ENCODE results near the gene HOXD3. TPM values are rescaled to one million over a fixed set of nuclear protein-coding genes. Genes with fewer than 3 reads are reported as not detected.

HOXD3 gene
- total and polyA plus RNA-seq, 2 experiments from 2014 or later = not detected

GRCh38 chr2:176184749-176185148 lies 27.6 kb downstream of the HOXD3 start:
- no peak overlapping the region for H3K27ac Mint-ChIP-seq
- H2AFZ ChIP-seq = no peak overlapping the region
- peaks cover 26% of the 10 kb centered on the region for H3K4me1 ChIP-seq (ENCODE audit: insufficient read depth)
- peaks cover 100% of the 10 kb centered on the region for H3K27me3 ChIP-seq (ENCODE audit: insufficient read depth)
- H3K4me3 ChIP-seq = no peak overlapping the region
- DNase-seq (ENCODE audit: low spot score) (no peak), ATAC-seq (no peak)
- peaks cover 96% of the 10 kb centered on the region for H3K27me3 Mint-ChIP-seq (ENCODE audit: insufficient read depth, low read depth, poor library complexity)
- peaks cover 12% of the 10 kb centered on the region; the same call in 1 of the 2 replicates for H3F3A ChIP-seq (replicated peaks; ENCODE audit: low read depth)
- H3K36me3 Mint-ChIP-seq (ENCODE audit: low read depth) = no peaks in the 10 kb centered on the region
- H4K20me1 ChIP-seq (replicated peaks; ENCODE audit: insufficient read depth) = peaks cover 11% of the 10 kb centered on the region; the same call in 1 of the 2 replicates
- H3K36me3 ChIP-seq (ENCODE audit: insufficient read depth) = no peaks in the 10 kb centered on the region
- no peak overlapping the region for H3K4me2 ChIP-seq
- H3K4me1 Mint-ChIP-seq = peaks cover 27% of the 10 kb centered on the region
- no peak for TF ChIP-seq POLR2AphosphoS5 (IDR thresholded peaks at IDR 0.05; ENCODE audit: low read depth)
- TF ChIP-seq REST (IDR thresholded peaks at IDR 0.05; ENCODE audit: unreplicated experiment) = no peak
- no peak for TF ChIP-seq ZNF114 (CRISPR knock-in tag; IDR thresholded peaks at IDR 0.05)
- no peak for TF ChIP-seq NANOG (IDR thresholded peaks at IDR 0.05; ENCODE audit: borderline replicate concordance)
- TF ChIP-seq CREB1 (CRISPR knock-in tag; IDR thresholded peaks at IDR 0.05; ENCODE audit: low read depth) = no peak
- TF ChIP-seq JUNB (IDR thresholded peaks at IDR 0.05; ENCODE audit: unreplicated experiment) = no peak
- TF ChIP-seq ZNF331 (CRISPR knock-in tag; IDR thresholded peaks at IDR 0.05; ENCODE audit: low read depth) = no peak
- TF ChIP-seq, protein P1, sequence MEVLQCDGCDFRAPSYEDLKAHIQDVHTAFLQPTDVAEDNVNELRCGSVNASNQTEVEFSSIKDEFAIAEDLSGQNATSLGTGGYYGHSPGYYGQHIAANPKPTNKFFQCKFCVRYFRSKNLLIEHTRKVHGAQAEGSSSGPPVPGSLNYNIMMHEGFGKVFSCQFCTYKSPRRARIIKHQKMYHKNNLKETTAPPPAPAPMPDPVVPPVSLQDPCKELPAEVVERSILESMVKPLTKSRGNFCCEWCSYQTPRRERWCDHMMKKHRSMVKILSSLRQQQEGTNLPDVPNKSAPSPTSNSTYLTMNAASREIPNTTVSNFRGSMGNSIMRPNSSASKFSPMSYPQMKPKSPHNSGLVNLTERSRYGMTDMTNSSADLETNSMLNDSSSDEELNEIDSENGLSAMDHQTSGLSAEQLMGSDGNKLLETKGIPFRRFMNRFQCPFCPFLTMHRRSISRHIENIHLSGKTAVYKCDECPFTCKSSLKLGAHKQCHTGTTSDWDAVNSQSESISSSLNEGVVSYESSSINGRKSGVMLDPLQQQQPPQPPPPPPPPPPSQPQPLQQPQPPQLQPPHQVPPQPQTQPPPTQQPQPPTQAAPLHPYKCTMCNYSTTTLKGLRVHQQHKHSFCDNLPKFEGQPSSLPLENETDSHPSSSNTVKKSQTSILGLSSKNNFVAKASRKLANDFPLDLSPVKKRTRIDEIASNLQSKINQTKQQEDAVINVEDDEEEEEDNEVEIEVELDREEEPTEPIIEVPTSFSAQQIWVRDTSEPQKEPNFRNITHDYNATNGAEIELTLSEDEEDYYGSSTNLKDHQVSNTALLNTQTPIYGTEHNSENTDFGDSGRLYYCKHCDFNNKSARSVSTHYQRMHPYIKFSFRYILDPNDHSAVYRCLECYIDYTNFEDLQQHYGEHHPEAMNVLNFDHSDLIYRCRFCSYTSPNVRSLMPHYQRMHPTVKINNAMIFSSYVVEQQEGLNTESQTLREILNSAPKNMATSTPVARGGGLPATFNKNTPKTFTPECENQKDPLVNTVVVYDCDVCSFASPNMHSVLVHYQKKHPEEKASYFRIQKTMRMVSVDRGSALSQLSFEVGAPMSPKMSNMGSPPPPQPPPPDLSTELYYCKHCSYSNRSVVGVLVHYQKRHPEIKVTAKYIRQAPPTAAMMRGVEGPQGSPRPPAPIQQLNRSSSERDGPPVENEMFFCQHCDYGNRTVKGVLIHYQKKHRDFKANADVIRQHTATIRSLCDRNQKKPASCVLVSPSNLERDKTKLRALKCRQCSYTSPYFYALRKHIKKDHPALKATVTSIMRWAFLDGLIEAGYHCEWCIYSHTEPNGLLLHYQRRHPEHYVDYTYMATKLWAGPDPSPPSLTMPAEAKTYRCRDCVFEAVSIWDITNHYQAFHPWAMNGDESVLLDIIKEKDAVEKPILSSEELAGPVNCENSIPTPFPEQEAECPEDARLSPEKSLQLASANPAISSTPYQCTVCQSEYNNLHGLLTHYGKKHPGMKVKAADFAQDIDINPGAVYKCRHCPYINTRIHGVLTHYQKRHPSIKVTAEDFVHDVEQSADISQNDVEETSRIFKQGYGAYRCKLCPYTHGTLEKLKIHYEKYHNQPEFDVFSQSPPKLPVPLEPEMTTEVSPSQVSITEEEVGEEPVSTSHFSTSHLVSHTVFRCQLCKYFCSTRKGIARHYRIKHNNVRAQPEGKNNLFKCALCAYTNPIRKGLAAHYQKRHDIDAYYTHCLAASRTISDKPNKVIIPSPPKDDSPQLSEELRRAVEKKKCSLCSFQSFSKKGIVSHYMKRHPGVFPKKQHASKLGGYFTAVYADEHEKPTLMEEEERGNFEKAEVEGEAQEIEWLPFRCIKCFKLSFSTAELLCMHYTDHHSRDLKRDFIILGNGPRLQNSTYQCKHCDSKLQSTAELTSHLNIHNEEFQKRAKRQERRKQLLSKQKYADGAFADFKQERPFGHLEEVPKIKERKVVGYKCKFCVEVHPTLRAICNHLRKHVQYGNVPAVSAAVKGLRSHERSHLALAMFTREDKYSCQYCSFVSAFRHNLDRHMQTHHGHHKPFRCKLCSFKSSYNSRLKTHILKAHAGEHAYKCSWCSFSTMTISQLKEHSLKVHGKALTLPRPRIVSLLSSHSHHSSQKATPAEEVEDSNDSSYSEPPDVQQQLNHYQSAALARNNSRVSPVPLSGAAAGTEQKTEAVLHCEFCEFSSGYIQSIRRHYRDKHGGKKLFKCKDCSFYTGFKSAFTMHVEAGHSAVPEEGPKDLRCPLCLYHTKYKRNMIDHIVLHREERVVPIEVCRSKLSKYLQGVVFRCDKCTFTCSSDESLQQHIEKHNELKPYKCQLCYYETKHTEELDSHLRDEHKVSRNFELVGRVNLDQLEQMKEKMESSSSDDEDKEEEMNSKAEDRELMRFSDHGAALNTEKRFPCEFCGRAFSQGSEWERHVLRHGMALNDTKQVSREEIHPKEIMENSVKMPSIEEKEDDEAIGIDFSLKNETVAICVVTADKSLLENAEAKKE (CRISPR knock-in tag; IDR thresholded peaks at IDR 0.05) = no peak
- TF ChIP-seq ETS1 (IDR thresholded peaks at IDR 0.05) = no peak
- no peak for TF ChIP-seq CTCF (conservative IDR thresholded peaks at IDR 0.05; ENCODE audit: low read depth in 2 of 2)
- TF ChIP-seq EZH2phosphoT487 (IDR thresholded peaks at IDR 0.05; ENCODE audit: unreplicated experiment) = no peak
- TF ChIP-seq EZH2 (IDR thresholded peaks at IDR 0.05; ENCODE audit: low read depth, unreplicated experiment) = no peak
- H3K9me3 Mint-ChIP-seq = no peaks in the 10 kb centered on the region
- H3K4me3 Mint-ChIP-seq = no peak overlapping the region
- H3K79me2 ChIP-seq (replicated peaks; ENCODE audit: insufficient read depth) = no peaks in the 10 kb centered on the region
- H3K9me2 ChIP-seq (ENCODE audit: insufficient read depth) = no peaks in the 10 kb centered on the region
- no peak overlapping the region for H3K27ac ChIP-seq (ENCODE audit: low read depth)
